Loucy (cell line): Measurements from ENCODE around the gene MAPKBP1.

Source experiments
- H2AFZ ChIP-seq: fragments of 200-600 bp; sonication (generic); 2 replicates; pipeline ENCODE4 v1.6.0; 2016; ENCODE audit warnings: antibody characterized with exemption, mild to moderate bottlenecking, low read length, moderate library complexity
- H3F3A ChIP-seq: fragments of 200-600 bp; 2 replicates; pipeline ENCODE4 v1.6.0; 2016; ENCODE audit warnings: antibody characterized with exemption, low read depth, mild to moderate bottlenecking
- H3K27me3 ChIP-seq: fragments of 200-600 bp; sonication (generic); 2 replicates; pipeline ENCODE4 v1.6.1; 2014; ENCODE audit warnings: low read length, mild to moderate bottlenecking; ENCODE audit not compliant: insufficient read depth, poor library complexity, severe bottlenecking
- H3K36me3 ChIP-seq: fragments of 200-600 bp; sonication (generic); 2 replicates; pipeline ENCODE4 v1.6.1; 2016; ENCODE audit warnings: low read length; ENCODE audit not compliant: insufficient read depth
- H3K4me1 ChIP-seq: fragments of 200-600 bp; sonication (generic); 2 replicates; pipeline ENCODE4 v1.5.1; 2014; ENCODE audit warnings: low read length, mild to moderate bottlenecking; ENCODE audit not compliant: insufficient read depth, poor library complexity, severe bottlenecking
- H3K4me2 ChIP-seq: fragments of 200-600 bp; sonication (generic); 2 replicates; pipeline ENCODE4 v1.6.0; 2014; ENCODE audit warnings: antibody characterized with exemption, low read length, low read depth, mild to moderate bottlenecking; ENCODE audit not compliant: poor library complexity, severe bottlenecking
- H3K4me3 ChIP-seq: fragments of 200-600 bp; sonication (generic); 2 replicates; pipeline ENCODE4 v1.5.1; 2014; ENCODE audit warnings: low read length, mild to moderate bottlenecking, mixed read lengths; ENCODE audit not compliant: poor library complexity, severe bottlenecking
- H3K79me2 ChIP-seq: fragments of 200-600 bp; sonication (generic); 2 replicates; pipeline ENCODE4 v1.6.1; 2014; ENCODE audit warnings: low read length; ENCODE audit not compliant: insufficient read depth
- H3K9ac ChIP-seq: fragments of 200-600 bp; sonication (generic); 2 replicates; pipeline ENCODE4 v1.6.0; 2014; ENCODE audit warnings: mild to moderate bottlenecking, low read depth, low read length, moderate library complexity; ENCODE audit not compliant: poor library complexity, severe bottlenecking
- H3K9me2 ChIP-seq: fragments of 200-600 bp; sonication (generic); replicated peaks from 2 replicates; pipeline ENCODE4 v1.6.1; 2016; ENCODE audit warnings: low read depth, low read length, mixed read lengths
- H3K9me3 ChIP-seq: fragments of 200-600 bp; sonication (generic); 2 replicates; pipeline ENCODE4 v1.6.1; 2014; ENCODE audit warnings: mild to moderate bottlenecking, antibody characterized with exemption, low read length, low read depth; ENCODE audit not compliant: insufficient read depth
- H4K20me1 ChIP-seq: fragments of 200-600 bp; sonication (generic); 2 replicates; pipeline ENCODE4 v1.6.0; 2014; ENCODE audit warnings: antibody characterized with exemption, low read length, mild to moderate bottlenecking; ENCODE audit not compliant: insufficient read depth, poor library complexity, severe bottlenecking
- EZH2phosphoT487 ChIP-seq: fragments of 200-600 bp; IDR thresholded peaks from 2 replicates; pipeline ENCODE4 v1.6.1; 2018; ENCODE audit warnings: antibody characterized with exemption, mild to moderate bottlenecking, moderate library complexity, borderline replicate concordance
- TF ChIP-seq, protein P1 (sequence below): fragments of 200-600 bp; sonication (generic); conservative IDR thresholded peaks from 2 replicates; pipeline ENCODE4 v1.5.1; 2014; ENCODE audit warnings: mild to moderate bottlenecking, antibody characterized with exemption, low read length

The MAPKBP1 gene

DNA sequence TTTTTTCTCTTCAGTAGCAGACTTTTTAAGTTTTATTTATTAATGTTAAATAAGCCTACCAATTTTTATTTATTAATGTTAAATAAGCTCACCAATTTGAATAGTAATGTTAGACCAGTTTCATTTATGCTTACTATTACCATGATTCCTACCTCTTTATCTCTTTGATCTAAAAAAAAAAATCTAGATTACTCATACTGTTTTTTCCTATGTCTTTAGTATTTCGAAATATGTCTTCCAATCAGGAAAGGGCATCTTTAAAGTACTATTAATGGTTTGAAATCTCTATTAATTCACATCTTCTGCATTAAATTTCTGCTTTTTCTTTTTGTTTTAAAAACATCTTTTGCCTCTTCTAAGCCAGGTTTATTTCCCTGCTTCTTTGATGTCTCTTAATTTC lies 27.5 kb upstream of the MAPKBP1 start:
- TF ChIP-seq, protein P1, sequence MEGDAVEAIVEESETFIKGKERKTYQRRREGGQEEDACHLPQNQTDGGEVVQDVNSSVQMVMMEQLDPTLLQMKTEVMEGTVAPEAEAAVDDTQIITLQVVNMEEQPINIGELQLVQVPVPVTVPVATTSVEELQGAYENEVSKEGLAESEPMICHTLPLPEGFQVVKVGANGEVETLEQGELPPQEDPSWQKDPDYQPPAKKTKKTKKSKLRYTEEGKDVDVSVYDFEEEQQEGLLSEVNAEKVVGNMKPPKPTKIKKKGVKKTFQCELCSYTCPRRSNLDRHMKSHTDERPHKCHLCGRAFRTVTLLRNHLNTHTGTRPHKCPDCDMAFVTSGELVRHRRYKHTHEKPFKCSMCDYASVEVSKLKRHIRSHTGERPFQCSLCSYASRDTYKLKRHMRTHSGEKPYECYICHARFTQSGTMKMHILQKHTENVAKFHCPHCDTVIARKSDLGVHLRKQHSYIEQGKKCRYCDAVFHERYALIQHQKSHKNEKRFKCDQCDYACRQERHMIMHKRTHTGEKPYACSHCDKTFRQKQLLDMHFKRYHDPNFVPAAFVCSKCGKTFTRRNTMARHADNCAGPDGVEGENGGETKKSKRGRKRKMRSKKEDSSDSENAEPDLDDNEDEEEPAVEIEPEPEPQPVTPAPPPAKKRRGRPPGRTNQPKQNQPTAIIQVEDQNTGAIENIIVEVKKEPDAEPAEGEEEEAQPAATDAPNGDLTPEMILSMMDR, result no peak
- TF ChIP-seq EZH2phosphoT487, result no peak
- Histone ChIP-seq H3K4me2 (no peak overlapping the region), H3K4me3 (no peak overlapping the region), H3K4me1 (no peaks in the 10 kb centered on the region), H4K20me1 (no peaks in the 10 kb centered on the region), H3K36me3 (peaks cover 65% of the 10 kb centered on the region), H3K9me3 (no peaks in the 10 kb centered on the region), H3K27me3 (no peaks in the 10 kb centered on the region), H3K9me2 (no peaks in the 10 kb centered on the region), H2AFZ (no peak overlapping the region), H3K79me2 (no peaks in the 10 kb centered on the region), H3F3A (no peaks in the 10 kb centered on the region), H3K9ac (no peak overlapping the region)

DNA sequence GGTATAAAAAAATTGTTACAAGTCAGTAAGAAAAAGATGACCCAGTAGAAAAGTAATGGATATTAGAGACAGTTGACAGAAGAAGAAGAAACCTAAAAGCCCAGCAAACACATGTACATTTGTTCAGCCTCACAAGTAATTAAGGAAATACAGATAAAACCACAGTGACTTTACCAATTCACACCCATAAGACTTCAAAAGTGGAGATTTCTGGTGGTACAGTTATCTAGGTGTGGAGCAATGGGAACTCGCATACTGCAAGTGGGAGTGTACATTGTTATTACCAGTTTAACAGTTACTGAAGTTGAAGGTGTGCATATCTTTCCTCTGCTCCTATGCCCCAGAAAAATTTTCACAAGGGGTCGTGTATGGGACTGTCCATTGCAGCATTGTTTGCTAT lies 18.1 kb upstream of the MAPKBP1 start:
- Histone ChIP-seq H3K4me3 (no peak overlapping the region), H3K9me2 (no peaks in the 10 kb centered on the region), H3K9ac (no peak overlapping the region), H3K79me2 (no peaks in the 10 kb centered on the region), H3K9me3 (no peaks in the 10 kb centered on the region), H3K4me1 (no peaks in the 10 kb centered on the region), H3K4me2 (no peak overlapping the region), H2AFZ (no peak overlapping the region), H3F3A (no peaks in the 10 kb centered on the region), H4K20me1 (no peaks in the 10 kb centered on the region), H3K27me3 (no peaks in the 10 kb centered on the region), H3K36me3 (peaks cover 58% of the 10 kb centered on the region)
- TF ChIP-seq, protein P1, result no peak
- no peak for TF ChIP-seq EZH2phosphoT487

DNA sequence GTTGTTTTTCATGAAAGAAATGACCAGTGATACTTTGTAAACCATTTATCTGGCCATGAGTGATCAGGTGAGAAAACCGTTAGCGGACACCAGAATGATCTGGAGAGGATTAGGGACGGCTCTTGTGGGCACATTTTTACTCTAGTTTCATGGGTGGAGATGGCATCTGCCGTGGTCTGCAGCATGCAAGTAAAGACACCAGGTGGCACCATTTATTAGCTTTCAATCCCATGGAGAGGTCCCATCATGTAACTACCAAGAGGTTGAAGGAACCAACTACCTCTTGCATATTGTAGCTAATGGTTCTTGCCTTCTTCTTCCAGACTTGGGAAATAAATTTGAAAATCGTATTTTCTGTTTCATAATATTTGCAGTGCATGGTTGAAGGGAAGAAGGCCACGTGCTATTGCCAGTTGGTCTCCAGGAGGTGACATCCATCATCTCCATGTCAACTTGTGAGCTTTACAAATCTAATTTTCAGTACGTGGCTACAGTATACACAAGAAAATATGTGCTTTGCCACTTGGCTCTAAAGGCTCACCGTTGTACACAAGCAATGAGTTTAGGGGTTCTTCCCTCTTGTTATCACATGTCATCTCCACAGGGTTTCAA lies 1.5 kb upstream of the MAPKBP1 start:
- Histone ChIP-seq H3K36me3 (peaks cover 3% of the 10 kb centered on the region; the same call in 1 of the 2 replicates), H3K9me3 (no peaks in the 10 kb centered on the region), H3K4me2 (peak overlapping the region; percentile 77), H3K27me3 (no peaks in the 10 kb centered on the region), H3K79me2 (peaks cover 30% of the 10 kb centered on the region; the same call in 1 of the 2 replicates), H3K9me2 (no peaks in the 10 kb centered on the region), H2AFZ (no peak overlapping the region), H3K4me1 (peaks cover 42% of the 10 kb centered on the region), H3F3A (no peaks in the 10 kb centered on the region; the same call in 1 of the 2 replicates), H3K9ac (no peak overlapping the region), H3K4me3 (no peak overlapping the region), H4K20me1 (no peaks in the 10 kb centered on the region)
- TF ChIP-seq, protein P1, result peak; percentile 87
- no peak for TF ChIP-seq EZH2phosphoT487
